H1 (cell line): ENCODE data around the gene KNDC1. TPM values are rescaled to one million over a fixed set of nuclear protein-coding genes. Genes with fewer than 3 reads are reported as not detected.
A peak's percentile ranks its signal among the peaks of the same experiment; 100 is the strongest.

Source experiments
- CTCF ChIA-PET: fragments of 300-600 bp; sonication (Branson Sonifier 250); formaldehyde crosslinking; loops from one replicate; lab custom pipeline; 2021; ENCODE audit not compliant: partially characterized antibody; lab: Charles Lee
- POLR2A ChIA-PET: fragments of 300-600 bp; sonication (Branson Sonifier 250); formaldehyde crosslinking; loops from one replicate; lab custom pipeline; 2021; ENCODE audit warnings: inconsistent platforms; ENCODE audit not compliant: partially characterized antibody; lab: Charles Lee
- DNase-seq, 2 experiments: peaks; one replicate each; pipeline versions ENCODE4 v3.0.0 to v3.0.0-alpha.2; 2010 to 2022; ENCODE audit warnings: low spot score in 2 of 2, low read depth in 1 of 2, mixed read lengths in 1 of 2
- FAIRE-seq: peaks from 2 replicates; lab custom pipeline; 2011; peaks lifted over from hg19 to GRCh38; lab: Jason Lieb, UNC
- H2AFZ ChIP-seq: 2 replicates; pipeline ENCODE4 v1.8.1; 2012; ENCODE audit warnings: low read length, inconsistent platforms
- H2AK5ac ChIP-seq: 2 replicates; pipeline ENCODE4 v1.6.1; 2013; ENCODE audit warnings: low read depth, low read length
- H2BK120ac ChIP-seq: replicated peaks from 2 replicates; pipeline ENCODE3; 2013; ENCODE audit warnings: low read depth, low read length, inconsistent platforms
- H2BK12ac ChIP-seq: 2 replicates; pipeline ENCODE4 v1.6.1; 2013; ENCODE audit warnings: low read depth, low read length
- H2BK15ac ChIP-seq: 2 replicates; pipeline ENCODE4 v1.6.1; 2013; ENCODE audit warnings: low read length
- H2BK20ac ChIP-seq: 2 replicates; pipeline ENCODE4 v1.6.1; 2013; ENCODE audit warnings: low read length
- H2BK5ac ChIP-seq: 2 replicates; pipeline ENCODE4 v1.6.1; 2013; ENCODE audit warnings: low read depth, low read length
- H3K14ac ChIP-seq: 2 replicates; pipeline ENCODE4 v1.6.1; 2013; ENCODE audit warnings: inconsistent platforms; ENCODE audit not compliant: insufficient read length
- H3K18ac ChIP-seq: 2 replicates; pipeline ENCODE4 v1.6.1; 2013; ENCODE audit warnings: low read length; ENCODE audit errors: extremely low read depth
- H3K23ac ChIP-seq: 2 replicates; pipeline ENCODE4 v1.6.1; 2013; ENCODE audit warnings: inconsistent platforms; ENCODE audit not compliant: insufficient read length
- H3K23me2 ChIP-seq: 2 replicates; pipeline ENCODE4 v1.6.1; 2013; ENCODE audit warnings: low read depth, low read length
- H3K27ac ChIP-seq: 2 replicates; pipeline ENCODE4 v1.6.1; 2011; ENCODE audit warnings: low read depth, low read length, inconsistent platforms
- H3K27me3 ChIP-seq, 4 experiments: replicated peaks in 1 of 4; 1 replicate in 1 of 4; 2 replicates in 3 of 4; pipeline versions ENCODE4 v1.6.1 to v1.8.1; 2011 to 2013; ENCODE audit warnings: low read length in 3 of 4, mild to moderate bottlenecking in 3 of 4, inconsistent platforms in 2 of 4, mixed read lengths in 2 of 4, moderate library complexity in 1 of 4; ENCODE audit not compliant: control insufficient read depth in 3 of 4, insufficient read depth in 3 of 4; ENCODE audit errors: extremely low read depth in 1 of 4
- H3K36me3 ChIP-seq, 4 experiments: 2 replicates each; pipeline versions ENCODE4 v1.6.1 to v1.8.1; 2011 to 2013; ENCODE audit warnings: mild to moderate bottlenecking in 4 of 4, low read length in 3 of 4, moderate library complexity in 2 of 4, control low read depth in 1 of 4, inconsistent platforms in 1 of 4; ENCODE audit not compliant: insufficient read depth in 4 of 4, control insufficient read depth in 2 of 4
- H3K4ac ChIP-seq: replicated peaks from 2 replicates; pipeline ENCODE3; 2013; ENCODE audit warnings: low read length, low read depth, mixed read lengths, inconsistent platforms; ENCODE audit not compliant: insufficient read length
- H3K4me1 ChIP-seq, 4 experiments: replicated peaks in 1 of 4; 1 replicate in 1 of 4; 2 replicates in 3 of 4; pipeline versions ENCODE4 v1.6.1 to v1.8.1; 2011 to 2013; ENCODE audit warnings: low read length in 3 of 4, inconsistent platforms in 2 of 4, mixed read lengths in 1 of 4; ENCODE audit not compliant: insufficient read depth in 4 of 4, control insufficient read depth in 3 of 4
- H3K4me2 ChIP-seq, 2 experiments: 2 replicates each; pipeline versions ENCODE4 v1.6.1 to v1.8.1; 2011 to 2013; ENCODE audit warnings: low read depth in 2 of 2, low read length in 2 of 2, control low read depth in 1 of 2, inconsistent platforms in 1 of 2, mild to moderate bottlenecking in 1 of 2; ENCODE audit not compliant: insufficient read depth in 1 of 2
- H3K4me3 ChIP-seq, 4 experiments: fragments of 200-600, 300-600 bp in 1 of 4; sonication (generic), shearing (Covaris generic), sonication (Bioruptor Twin) in 1 of 4; 2 replicates each; pipeline versions ENCODE4 v1.5.1 to v1.8.1; 2011 to 2016; ENCODE audit warnings: low read length in 4 of 4, low read depth in 3 of 4, control low read depth in 2 of 4, inconsistent platforms in 2 of 4, mild to moderate bottlenecking in 2 of 4, mixed read lengths in 1 of 4, moderate library complexity in 1 of 4; ENCODE audit not compliant: insufficient read depth in 2 of 4; ENCODE audit errors: extremely low read depth in 1 of 4
- H3K56ac ChIP-seq: replicated peaks from 2 replicates; pipeline ENCODE3; 2013; ENCODE audit warnings: low read depth, mild to moderate bottlenecking, mixed read lengths, low read length, inconsistent platforms; ENCODE audit not compliant: insufficient read length
- H3K79me1 ChIP-seq: 2 replicates; pipeline ENCODE4 v1.6.1; 2013; ENCODE audit warnings: low read depth, low read length, control low read depth
- H3K79me2 ChIP-seq, 2 experiments: 2 replicates each; pipeline versions ENCODE4 v1.6.1 to v1.8.1; 2012 to 2013; ENCODE audit warnings: low read length in 2 of 2, mild to moderate bottlenecking in 2 of 2, inconsistent platforms in 1 of 2; ENCODE audit not compliant: insufficient read depth in 2 of 2, control insufficient read depth in 1 of 2
- H3K9ac ChIP-seq, 4 experiments: replicated peaks in 1 of 4; 1 replicate in 1 of 4; 2 replicates in 3 of 4; pipeline versions ENCODE4 v1.6.1 to v1.8.1; 2011 to 2013; ENCODE audit warnings: low read depth in 3 of 4, low read length in 3 of 4, control low read depth in 2 of 4, mild to moderate bottlenecking in 2 of 4, moderate library complexity in 2 of 4, inconsistent platforms in 1 of 4; ENCODE audit errors: extremely low read depth in 1 of 4
- H3K9me3 ChIP-seq, 2 experiments: 2 replicates each; pipeline versions ENCODE4 v1.6.1 to v1.8.1; 2012 to 2013; ENCODE audit warnings: mild to moderate bottlenecking in 2 of 2, moderate library complexity in 2 of 2, control low read depth in 1 of 2, inconsistent platforms in 1 of 2, low read depth in 1 of 2, low read length in 1 of 2, mixed read lengths in 1 of 2; ENCODE audit not compliant: insufficient read depth in 2 of 2
- H4K20me1 ChIP-seq, 2 experiments: replicated peaks in 1 of 2; 2 replicates each; pipeline versions ENCODE3 to v1.8.1; 2011 to 2013; ENCODE audit warnings: inconsistent platforms in 2 of 2, low read length in 2 of 2, mild to moderate bottlenecking in 1 of 2; ENCODE audit not compliant: insufficient read depth in 2 of 2, control insufficient read depth in 1 of 2
- H4K5ac ChIP-seq: 2 replicates; pipeline ENCODE4 v1.6.1; 2013; ENCODE audit warnings: low read length, low read depth, mixed read lengths, inconsistent platforms; ENCODE audit not compliant: insufficient read length
- H4K8ac ChIP-seq: 2 replicates; pipeline ENCODE4 v1.8.0; 2013; ENCODE audit warnings: mild to moderate bottlenecking, moderate library complexity, low read length, inconsistent platforms; ENCODE audit not compliant: insufficient read depth; ENCODE audit errors: extremely low read depth
- H4K91ac ChIP-seq: replicated peaks from 2 replicates; pipeline ENCODE3; 2013; ENCODE audit warnings: low read length, mixed read lengths, inconsistent platforms; ENCODE audit not compliant: insufficient read length
- BCL11A ChIP-seq, 2 experiments: IDR thresholded peaks; one replicate each; pipeline ENCODE4 v1.6.1; 2011; ENCODE audit warnings: low read depth in 2 of 2, low read length in 2 of 2, mild to moderate bottlenecking in 2 of 2
- BRCA1 ChIP-seq: IDR thresholded peaks from 2 replicates; pipeline ENCODE4 v1.6.1; 2012; ENCODE audit warnings: low read depth, low read length, improper control_type of control experiment
- CBX8 ChIP-seq: fragments of 300-800, 300-1000 bp; sonication (generic); IDR thresholded peaks from 2 replicates; pipeline ENCODE4 v1.7.1; 2016; ENCODE audit warnings: low read depth, low read length, borderline replicate concordance
- CTBP2 ChIP-seq: IDR thresholded peaks from 2 replicates; pipeline ENCODE4 v1.7.0; 2011; ENCODE audit warnings: borderline replicate concordance, mild to moderate bottlenecking, moderate library complexity, mixed read lengths, low read length; ENCODE audit not compliant: insufficient read depth, insufficient read length
- HDAC2 ChIP-seq, 2 experiments: fragments of 300-600 bp in 1 of 2; sonication (generic) in 1 of 2; IDR thresholded peaks; 2 replicates each; pipeline ENCODE4 v1.6.1; 2011 to 2012; ENCODE audit warnings: low read depth in 2 of 2, low read length in 2 of 2, mild to moderate bottlenecking in 2 of 2, moderate library complexity in 2 of 2, borderline replicate concordance in 1 of 2, inconsistent platforms in 1 of 2
- SUZ12 ChIP-seq: fragments of 200-600 bp; sonication (generic); IDR thresholded peaks from 2 replicates; pipeline ENCODE4 v1.6.1; 2012; ENCODE audit warnings: mild to moderate bottlenecking, inconsistent platforms, low read length, moderate library complexity, mixed read lengths
- TBP ChIP-seq: IDR thresholded peaks from 2 replicates; pipeline ENCODE4 v1.6.1; 2011; ENCODE audit warnings: low read depth, low read length, improper control_type of control experiment
- YY1 ChIP-seq: IDR thresholded peaks from 2 replicates; pipeline ENCODE4 v1.6.1; 2011; ENCODE audit warnings: low read depth, mild to moderate bottlenecking, low read length
- ZNF274 ChIP-seq: IDR thresholded peaks from 2 replicates; pipeline ENCODE4 v1.7.0; 2012; ENCODE audit warnings: low read length, borderline replicate concordance; ENCODE audit errors: extremely low read depth
- WGBS, 2 experiments: shearing (Covaris generic) in 1 of 2; methylation state at CpG; one replicate each; pipeline versions ENCODE4 v1.1.6 to v1.1.7; 2013 to 2015; ENCODE audit warnings: low lambda C conversion rate in 2 of 2, mixed read lengths in 2 of 2, inconsistent platforms in 1 of 2, low coverage in 1 of 2, missing lambda C conversion rate in 1 of 2; ENCODE audit not compliant: insufficient replicate concordance in 2 of 2, insufficient coverage in 1 of 2, insufficient read length in 1 of 2; ENCODE audit errors: extremely low coverage in 1 of 2, missing lambda C conversion rate in 1 of 2; 5-methylcytosine and 5-hydroxymethylcytosine counted together
- polyA plus RNA-seq, 7 experiments: library from polyadenylated mRNA; depleted of rRNA in 3 of 7; stranded (reverse) in 5 of 7; unstranded in 2 of 7; fragments of >200 nt in 5 of 7; fragments of 200-250 nt in 2 of 7; gene quantifications; 1 replicate in 5 of 7; 2 replicates in 1 of 7; 4 replicates in 1 of 7; pipeline versions ENCODE4 v1.2.1 to v1.2.3, GENCODE V29; 2011 to 2013; ENCODE audit warnings: missing spikeins in 2 of 7, mixed read lengths in 2 of 7
- total RNA-seq: library from RNA; stranded (reverse); fragmentation: NEBNext Ultra II Directional; extraction: Animal tissue kit (Norgen Biotek cat#: 25700); gene quantifications from 2 replicates; pipeline ENCODE4 v1.2.1, GENCODE V29; 2021
- TF ChIP-seq, protein P1 (sequence below): IDR thresholded peaks from 2 replicates; pipeline ENCODE4 v1.6.1; 2012; ENCODE audit warnings: low read length, inconsistent platforms

The KNDC1 gene
- total and polyA plus RNA-seq, 2 of the 8 experiments (the other 6 are each of a cell fraction or from before 2014, with no cell fraction given), result 7.5 to 16.7 TPM

DNA sequence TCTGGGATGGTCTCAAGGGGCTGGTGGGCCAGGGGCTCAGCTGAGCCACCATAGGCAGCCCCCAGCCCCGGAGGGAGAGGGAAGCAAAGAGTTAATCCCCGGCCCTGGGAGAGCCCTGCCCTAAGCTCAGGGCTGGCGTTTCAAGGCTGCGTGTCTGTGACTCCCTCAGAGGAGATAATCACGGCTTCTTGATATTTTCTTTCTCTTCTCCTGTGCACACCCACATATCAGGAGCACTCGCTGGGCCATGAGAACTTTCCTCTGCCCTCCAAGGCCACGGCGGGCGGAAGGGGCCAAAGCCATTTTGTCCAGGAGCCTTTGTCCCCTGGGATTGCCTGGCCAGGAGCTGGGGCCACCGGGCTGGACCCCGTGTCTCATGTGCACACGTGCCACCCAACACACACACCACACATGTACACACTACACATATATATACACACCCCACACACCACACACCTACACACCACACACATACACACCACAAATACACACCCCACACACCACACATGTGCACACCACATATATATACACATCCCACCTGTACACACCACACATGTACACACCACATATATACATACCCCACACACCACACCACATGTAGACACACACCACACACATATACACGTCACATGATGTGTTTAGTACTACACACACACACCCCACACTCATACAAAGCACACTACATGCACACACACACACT lies 94.6 kb downstream of the KNDC1 start:
- H3K9me3 ChIP-seq, result no peaks in the 10 kb centered on the region
- no peak overlapping the region for H2BK5ac ChIP-seq
- H3K9ac ChIP-seq, result no peak overlapping the region
- H2AFZ ChIP-seq, result no peak overlapping the region
- no peak overlapping the region for H2BK120ac ChIP-seq
- WGBS, 2 experiments, result 91% methylated on average over 12 of the region's 13 CpGs; no CpG with 5 or more reads in 1 of the 2 experiments
- no peak overlapping the region for H3K23ac ChIP-seq
- H2BK15ac ChIP-seq, result no peak overlapping the region
- H2BK20ac ChIP-seq, result no peak overlapping the region
- no peak overlapping the region for H2AK5ac ChIP-seq
- H3K79me2 ChIP-seq, result no peaks in the 10 kb centered on the region
- peak overlapping the region; percentile 78 for H3K4ac ChIP-seq
- CTCF ChIA-PET, result interaction anchor here (0.9 to 1.3 kb wide), 3 partner anchors 15 to 59 kb away, joined by 3 to 4 read pairs (median 4); no protein-coding TSS in a partner anchor
- H3K23me2 ChIP-seq, result 0 out of 2 replicates have a peak, but pooled peaks cover 1% of the 10 kb centered on the region
- no peak for FAIRE-seq
- no peak overlapping the region for H3K14ac ChIP-seq
- no peak overlapping the region for H3K56ac ChIP-seq
- no peak overlapping the region for H3K27ac ChIP-seq
- no peak overlapping the region for H4K91ac ChIP-seq
- no peaks in the 10 kb centered on the region for H3K79me1 ChIP-seq
- H4K20me1 ChIP-seq, result peaks cover 0 to 4% of the 10 kb centered on the region in 2 experiments
- no peak overlapping the region for H3K4me3 ChIP-seq
- no peak overlapping the region for H3K4me2 ChIP-seq
- H4K8ac ChIP-seq, result no peak overlapping the region; the same call in 1 of the 2 replicates
- H2BK12ac ChIP-seq, result 0 out of 2 replicates have a peak overlapping the region, but pooled peaks have one; percentile 35
- DNase-seq, result no peak
- H3K36me3 ChIP-seq, result no peaks in the 10 kb centered on the region
- H4K5ac ChIP-seq, result no peak overlapping the region
- POLR2A ChIA-PET, result interaction anchor here (1.2 to 1.5 kb wide), 2 partner anchors 9 to 24 kb away, joined by 3 to 4 read pairs; no protein-coding TSS in a partner anchor
- no peak overlapping the region for H3K18ac ChIP-seq
- H3K4me1 ChIP-seq, result peaks cover 0 to 13% (median 6%) of the 10 kb centered on the region in 4 experiments; a peak in 5 of 7 replicates
- H3K27me3 ChIP-seq, result no peaks in the 10 kb centered on the region; a peak in 1 of 7 replicates
- TF ChIP-seq BRCA1, result no peak
- no peak for TF ChIP-seq ZNF274
- no peak for TF ChIP-seq TBP
- TF ChIP-seq SUZ12, result no peak
- TF ChIP-seq YY1, result no peak
- TF ChIP-seq, protein P1, sequence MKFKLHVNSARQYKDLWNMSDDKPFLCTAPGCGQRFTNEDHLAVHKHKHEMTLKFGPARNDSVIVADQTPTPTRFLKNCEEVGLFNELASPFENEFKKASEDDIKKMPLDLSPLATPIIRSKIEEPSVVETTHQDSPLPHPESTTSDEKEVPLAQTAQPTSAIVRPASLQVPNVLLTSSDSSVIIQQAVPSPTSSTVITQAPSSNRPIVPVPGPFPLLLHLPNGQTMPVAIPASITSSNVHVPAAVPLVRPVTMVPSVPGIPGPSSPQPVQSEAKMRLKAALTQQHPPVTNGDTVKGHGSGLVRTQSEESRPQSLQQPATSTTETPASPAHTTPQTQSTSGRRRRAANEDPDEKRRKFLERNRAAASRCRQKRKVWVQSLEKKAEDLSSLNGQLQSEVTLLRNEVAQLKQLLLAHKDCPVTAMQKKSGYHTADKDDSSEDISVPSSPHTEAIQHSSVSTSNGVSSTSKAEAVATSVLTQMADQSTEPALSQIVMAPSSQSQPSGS, result no peak
- TF ChIP-seq CBX8, result no peak
- no peak for TF ChIP-seq HDAC2 (IDR thresholded peaks at IDR 0.05; ENCODE audit: borderline replicate concordance in 1 of 2, low read depth in 2 of 2, low read length in 2 of 2)
- no peak for TF ChIP-seq CTBP2
- no peak for TF ChIP-seq BCL11A (IDR thresholded peaks at IDR 0.05; ENCODE audit: low read depth in 2 of 2, low read length in 2 of 2)
